Measurements from ENCODE around the gene SH3RF3.

SH3RF3 gene

DNA sequence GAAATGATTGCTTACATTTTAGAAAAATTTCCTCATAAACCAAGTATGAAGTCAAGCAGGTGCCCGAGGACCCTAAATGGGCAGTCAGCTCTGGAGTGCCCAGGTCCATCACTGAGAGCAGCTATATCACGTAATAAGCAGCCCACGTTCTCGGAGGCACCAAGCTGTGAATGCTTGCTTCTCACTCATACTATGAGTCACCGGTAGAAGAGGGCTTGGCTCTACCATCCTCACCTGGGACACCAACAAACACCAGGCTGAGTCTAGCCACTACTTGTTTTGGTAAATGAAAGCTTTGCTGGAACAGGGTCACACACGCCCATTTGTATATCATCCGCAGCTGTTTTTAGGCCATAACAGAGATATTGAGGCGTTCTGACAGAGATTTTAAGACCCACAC is 277.3 kb downstream of the SH3RF3 start:
- DNase-seq (ENCODE audit: low read depth in 4 of 4, low spot score in 1 of 4): no peak

DNA sequence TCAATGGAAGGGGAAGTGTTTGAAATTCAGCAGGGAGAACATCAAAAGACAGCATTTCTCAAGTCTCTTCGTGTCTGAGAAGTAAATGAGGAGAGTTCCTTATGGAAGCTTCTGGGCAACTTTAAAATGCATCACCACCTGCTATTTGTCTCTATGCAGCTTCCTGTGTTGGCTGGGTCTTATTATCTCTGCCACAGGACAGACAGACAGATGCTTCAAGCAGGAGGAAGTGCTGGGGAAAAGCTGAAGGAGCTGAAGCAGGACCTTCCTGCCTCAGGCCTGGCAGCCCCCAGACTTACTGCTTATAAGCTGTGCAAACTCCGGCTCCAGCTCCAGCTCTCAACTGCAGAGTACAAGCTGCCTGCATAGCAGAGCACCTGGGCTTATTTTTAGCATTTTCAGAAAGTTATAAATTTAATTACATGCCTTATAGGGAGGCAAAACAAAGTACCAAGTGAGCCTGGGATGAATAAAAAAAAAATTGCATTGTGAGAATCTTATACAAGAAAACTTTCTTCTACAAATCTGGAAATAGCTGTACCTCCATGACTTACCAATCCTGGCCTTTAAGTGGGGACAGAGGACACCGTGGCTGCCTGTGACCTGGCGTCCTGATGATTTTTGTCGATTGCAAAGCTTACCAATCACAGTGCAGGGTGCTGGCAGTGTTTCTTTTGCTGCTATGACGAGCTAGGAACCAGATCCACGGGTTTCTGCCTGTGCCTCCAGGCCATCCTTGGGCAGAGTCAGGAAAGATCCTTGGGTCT is 278.5 kb downstream of the SH3RF3 start:
- no peak for DNase-seq (ENCODE audit: low read depth in 4 of 4, low spot score in 1 of 4)

DNA sequence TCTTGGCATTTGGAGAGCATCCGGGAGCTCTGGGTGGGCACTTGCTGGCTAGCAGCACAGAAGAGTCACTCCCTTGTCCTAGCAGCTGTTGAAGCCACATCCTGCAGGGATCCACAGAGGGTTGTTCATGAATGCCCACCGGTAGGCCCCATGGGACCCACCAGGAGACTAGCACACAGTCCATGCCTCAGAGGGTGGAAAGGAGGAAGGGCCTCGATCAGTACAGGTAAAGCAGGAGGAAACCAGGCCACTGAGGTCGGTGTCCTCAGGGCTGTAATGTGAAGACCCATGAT is 279.0 kb downstream of the SH3RF3 start:
- DNase-seq (ENCODE audit: low read depth in 4 of 4, low spot score in 1 of 4): no peak

DNA sequence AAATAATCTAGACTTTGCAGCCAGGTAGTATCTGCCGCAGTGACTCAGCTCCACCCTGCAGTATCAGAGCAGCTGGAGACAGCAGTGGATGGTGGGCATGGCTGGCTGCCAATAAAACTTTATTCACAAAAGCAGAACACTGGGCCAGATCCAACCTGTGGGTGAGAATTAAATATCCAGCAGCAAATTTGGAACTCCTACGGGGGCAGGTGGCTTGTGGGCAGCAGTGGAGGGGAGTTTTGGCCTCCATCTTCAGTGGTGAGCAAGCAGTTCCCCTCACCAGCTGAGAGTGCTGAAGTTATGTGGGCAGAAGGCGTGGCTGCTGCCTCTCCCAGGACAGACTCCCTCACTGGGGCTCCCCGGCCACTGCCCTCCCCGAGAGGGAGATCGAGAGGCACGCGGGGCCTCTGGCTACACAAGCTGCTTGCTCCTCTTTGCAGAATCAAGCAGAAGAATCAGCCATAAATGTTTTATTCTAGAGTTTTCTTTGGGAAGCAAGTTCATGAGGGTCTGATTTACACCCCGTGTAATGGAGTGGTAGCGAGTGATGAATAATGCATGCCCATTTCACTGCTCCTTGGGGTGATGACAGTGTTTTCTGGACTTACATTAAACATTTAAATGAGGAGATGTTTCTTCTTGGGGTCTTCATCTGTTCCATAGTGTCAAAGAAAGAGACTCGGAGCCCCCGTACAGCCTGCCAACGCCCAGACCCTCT is 280.5 kb downstream of the SH3RF3 start:
- DNase-seq (ENCODE audit: low read depth in 4 of 4, low spot score in 1 of 4): no peak

DNA sequence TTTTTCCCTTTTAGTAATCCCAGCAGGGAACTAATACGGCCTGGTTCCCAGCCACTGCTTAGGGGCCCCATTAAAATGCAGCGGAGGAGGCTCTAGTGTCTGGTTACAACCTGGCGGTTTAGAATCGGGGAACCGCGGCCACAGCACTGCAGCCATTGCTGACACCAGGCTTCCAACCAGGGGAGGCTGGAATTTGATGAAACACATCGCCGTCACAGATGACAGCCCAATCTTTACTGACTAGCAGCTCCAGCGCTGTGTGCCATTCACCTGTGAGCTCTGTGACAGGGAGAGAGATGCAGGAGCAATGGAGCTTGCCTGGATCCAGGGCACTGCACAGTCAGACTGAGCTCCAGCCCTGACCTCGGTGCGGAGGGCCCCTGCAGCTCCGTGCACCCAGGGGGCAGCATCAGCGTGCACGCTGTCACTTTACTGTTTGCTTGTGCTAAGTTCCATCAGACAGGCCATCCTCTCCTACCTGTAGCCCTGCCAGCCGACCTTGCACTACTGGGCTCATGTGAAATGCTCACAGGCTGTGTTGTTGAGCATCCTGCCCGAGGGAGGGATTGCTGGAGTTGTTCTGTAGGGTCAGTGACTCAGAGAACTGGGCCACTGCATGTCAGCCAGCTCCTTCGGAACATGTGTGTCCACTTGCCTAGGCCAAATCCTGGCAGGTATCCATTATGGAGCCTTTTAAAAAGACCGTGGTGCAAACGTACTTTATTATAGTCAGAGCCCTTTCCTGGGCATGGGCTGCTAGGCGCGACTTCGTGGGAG is 281.2 kb downstream of the SH3RF3 start:
- no peak for DNase-seq (ENCODE audit: low read depth in 4 of 4, low spot score in 1 of 4)

DNA sequence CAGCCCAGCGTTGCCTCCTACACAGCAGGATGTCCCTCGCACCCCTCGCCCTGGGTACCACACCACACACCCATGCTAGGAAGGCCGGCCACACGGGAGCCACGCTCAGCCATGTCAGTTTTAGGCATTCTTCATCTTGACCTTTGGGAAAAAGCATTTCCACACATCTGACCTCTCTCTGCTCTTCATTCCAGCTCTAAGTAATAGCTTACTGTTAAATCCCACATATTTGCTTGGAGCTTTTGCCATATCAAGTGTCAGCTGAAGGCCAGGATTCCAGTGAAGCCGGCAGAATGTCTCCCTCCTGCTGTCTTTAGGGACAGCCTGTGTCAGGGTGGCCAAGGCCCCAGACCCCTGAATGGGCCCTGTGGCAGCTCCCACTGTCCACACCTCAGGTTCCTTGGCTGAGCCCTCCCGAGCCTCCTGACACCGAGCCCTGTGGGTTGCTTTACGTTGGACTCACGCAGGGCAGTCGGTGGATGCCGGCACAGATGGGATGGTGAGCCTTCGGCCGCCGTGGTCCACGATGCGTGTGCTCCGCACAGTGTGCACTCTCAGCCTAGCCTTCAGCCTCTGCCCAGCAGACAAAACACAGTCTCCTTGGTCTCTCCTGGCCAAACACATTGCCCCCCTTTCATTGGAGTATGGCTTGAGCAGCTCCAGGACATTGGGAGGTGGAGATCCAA is 282.8 kb downstream of the SH3RF3 start:
- no peak for DNase-seq (ENCODE audit: low read depth in 4 of 4, low spot score in 1 of 4)

DNA sequence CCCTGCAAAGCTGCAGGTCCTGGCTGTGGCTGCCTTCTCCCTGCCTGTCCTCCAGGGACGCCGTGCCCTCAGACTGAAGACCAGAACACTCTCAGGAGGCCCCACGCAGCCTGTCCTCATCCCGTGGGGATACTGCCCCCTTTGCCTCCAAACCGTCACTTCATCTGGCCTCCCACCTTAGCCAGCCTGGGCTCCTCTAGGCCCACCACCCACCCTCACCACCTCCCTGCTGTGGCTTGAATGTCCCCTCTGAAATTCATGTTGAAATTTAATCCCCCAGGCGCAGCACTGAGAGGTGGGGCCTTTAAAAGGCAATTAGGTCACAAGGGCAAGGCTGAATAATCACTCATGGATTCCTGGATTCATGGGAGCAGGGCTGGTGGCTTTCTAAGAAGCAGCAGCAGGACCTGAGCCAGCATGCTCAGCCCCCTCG is 286.6 kb downstream of the SH3RF3 start:
- no peak for DNase-seq (ENCODE audit: low read depth in 4 of 4, low spot score in 1 of 4)

DNA sequence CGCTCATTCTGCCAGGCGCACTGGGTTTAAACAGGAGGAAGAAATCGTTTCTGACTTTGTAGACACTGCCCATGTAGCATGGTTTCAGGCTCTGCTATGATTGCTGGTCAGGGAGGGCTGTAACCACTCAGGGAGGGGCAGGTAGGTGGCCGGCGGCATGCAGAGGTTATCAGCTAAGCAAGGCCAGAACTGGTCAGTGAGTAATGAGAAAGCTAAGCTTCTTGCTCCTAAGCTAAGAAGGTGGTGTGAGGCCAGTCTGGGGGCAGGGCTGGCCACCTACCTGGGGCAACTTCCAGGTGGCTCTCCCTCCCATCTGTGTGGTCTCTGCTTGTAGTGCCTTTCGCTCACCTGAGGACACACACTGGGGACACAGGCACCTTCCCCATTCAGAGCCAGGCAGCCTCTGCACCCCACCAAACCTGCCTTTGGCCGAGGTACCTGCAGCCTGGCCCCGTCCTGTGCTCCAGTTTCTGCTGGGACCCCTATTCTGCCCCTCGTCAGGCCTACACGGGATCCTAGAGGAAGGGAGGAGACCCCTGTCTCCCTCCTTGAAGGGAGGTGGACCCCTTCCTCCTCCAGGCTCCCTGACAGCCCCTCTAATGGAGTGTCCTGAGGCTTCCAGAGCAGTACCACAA is 288.8 kb downstream of the SH3RF3 start:
- DNase-seq (ENCODE audit: low read depth in 4 of 4, low spot score in 1 of 4): no peak

DNA sequence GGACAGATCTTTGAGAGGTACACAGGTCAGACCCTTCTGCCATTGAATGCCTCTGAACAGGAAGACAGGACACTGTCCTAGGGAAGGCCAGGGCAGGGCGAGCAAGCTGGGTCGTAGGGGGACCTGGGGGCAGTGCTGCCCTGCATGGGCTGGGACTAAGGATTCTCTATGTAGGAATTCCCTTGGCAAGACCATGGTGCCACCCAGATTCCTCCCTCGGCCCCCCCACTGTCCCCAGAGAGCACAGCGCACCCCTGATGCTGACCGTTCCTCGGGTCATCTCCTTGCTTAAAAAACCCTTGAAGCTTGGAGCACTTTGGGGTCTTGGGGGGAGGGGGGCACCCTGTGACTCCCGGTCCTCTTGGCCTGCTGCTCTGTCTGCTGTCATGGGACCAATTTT is 289.7 kb downstream of the SH3RF3 start:
- no peak for DNase-seq (ENCODE audit: low read depth in 4 of 4, low spot score in 1 of 4)

DNA sequence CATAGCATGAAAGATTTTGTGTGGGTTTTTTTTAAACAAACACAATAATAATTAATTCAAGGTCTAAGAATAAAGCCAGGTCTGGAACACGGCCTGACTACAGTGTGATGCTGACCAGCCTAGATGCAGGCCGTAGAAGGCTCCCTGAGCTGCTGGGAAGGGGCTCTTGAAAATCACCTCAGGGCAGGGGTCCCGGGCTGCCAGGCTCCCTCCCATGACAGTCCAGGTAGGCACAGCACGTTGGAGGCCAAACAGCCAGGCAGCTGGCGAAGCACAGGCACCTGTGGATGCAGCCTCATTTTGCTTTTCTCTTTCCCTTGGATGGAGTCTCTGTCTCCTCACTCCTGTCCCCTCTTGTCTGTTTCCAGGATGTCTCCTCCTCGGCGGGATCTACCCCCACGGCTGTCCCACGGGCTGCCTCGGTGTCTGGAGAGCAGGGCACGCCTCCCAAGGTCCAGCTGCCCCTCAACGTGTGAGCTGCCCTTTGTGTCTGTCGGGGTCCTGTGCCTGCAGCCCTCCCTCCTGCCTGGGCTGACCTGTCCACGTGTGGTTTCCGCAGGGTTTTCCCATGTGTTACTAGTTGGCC is 290.3 kb downstream of the SH3RF3 start:
- DNase-seq (ENCODE audit: low read depth in 4 of 4, low spot score in 1 of 4): no peak

DNA sequence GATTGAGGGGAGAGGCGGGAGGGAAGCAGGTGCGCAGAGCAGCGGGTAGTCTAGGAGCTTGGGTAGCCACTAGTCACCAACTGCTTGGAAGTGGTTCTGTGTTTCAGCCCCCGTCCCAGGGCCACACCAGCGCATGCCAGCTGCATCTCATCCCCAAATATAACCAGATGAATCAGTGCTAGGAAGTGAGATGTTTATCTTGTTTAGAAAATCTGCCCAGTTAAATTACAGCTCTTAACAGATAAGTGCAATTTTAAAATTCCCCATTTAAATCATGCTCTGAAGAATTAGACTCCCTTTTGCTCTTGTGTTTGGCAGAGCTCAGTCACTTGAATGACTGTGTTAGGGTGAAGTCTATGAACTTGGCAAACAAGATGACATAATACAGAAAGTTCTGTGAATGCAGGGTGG is 291.0 kb downstream of the SH3RF3 start:
- DNase-seq (ENCODE audit: low read depth in 4 of 4, low spot score in 1 of 4): no peak

DNA sequence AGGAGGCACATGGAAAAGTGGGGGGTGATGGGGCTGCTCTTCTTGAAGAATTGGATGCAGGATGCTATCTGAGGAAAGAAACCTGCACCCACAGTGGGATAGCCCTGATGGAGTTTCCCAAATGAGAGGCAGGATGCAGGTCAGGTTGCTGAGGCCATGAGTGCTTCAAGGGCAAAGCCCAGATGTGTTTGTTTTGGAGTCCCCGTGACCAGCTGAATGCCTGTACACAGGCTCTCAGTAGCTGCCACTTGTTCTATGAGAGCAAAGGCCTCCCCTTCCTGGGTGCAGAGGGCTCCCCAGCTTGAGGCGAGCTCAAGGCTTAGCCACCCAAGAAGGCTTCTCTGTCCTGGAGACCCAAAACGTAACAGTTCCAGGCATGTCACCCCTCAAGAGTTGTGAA is 292.1 kb downstream of the SH3RF3 start:
- no peak for DNase-seq (ENCODE audit: low read depth in 4 of 4, low spot score in 1 of 4)

DNA sequence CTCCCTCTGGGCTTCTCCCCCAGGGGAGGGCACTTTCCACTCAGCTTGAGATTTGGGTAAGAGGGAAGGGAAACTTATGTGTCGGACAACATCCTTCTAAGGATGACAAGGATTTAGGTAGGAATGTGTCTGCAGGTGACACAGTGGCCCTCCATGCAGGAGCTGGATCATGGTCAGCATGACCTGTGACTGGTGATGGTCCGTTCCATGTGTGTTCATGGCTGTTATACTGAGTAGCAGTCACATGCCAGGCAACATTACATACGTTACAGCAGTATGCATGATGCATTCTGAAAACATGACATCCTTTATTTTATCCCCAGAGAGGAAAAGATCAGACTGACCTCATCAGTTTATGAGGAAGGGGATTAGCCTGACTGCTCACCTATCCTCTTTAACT is 292.6 kb downstream of the SH3RF3 start:
- no peak for DNase-seq (ENCODE audit: low read depth in 4 of 4, low spot score in 1 of 4)

DNA sequence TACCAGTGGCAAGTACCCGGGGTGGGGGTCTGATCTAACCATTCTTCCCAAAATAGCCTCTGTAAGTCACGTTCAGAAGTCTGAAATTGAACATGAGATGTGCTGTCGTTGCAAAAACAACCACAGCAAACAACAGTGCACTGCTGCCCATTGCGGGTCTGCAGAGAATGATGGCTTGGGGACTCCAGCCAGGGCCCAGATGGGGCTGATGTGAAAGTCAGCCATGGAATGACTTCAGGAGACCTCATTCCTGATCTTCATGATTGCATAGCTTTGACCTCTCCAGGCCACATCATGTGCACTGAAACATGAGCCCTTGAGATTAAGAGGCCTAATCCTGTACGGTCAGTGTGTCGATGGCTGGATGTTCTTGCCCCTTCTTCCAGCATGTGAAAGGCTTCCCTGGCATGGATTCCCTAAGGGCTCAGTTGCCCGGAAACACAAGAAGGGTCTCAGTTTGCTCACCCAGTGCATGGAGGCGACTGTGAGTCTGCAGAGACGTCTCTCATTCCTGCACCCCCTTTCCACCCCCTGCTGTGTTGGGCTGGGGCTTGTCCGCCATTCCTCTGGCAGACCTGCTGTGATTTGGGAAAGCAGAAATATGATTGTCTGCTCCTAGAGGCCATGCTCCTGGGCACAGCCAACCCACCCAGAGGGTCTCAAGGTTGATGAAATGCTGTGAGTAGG is 293.2 kb downstream of the SH3RF3 start:
- DNase-seq (ENCODE audit: low read depth in 4 of 4, low spot score in 1 of 4): no peak

DNA sequence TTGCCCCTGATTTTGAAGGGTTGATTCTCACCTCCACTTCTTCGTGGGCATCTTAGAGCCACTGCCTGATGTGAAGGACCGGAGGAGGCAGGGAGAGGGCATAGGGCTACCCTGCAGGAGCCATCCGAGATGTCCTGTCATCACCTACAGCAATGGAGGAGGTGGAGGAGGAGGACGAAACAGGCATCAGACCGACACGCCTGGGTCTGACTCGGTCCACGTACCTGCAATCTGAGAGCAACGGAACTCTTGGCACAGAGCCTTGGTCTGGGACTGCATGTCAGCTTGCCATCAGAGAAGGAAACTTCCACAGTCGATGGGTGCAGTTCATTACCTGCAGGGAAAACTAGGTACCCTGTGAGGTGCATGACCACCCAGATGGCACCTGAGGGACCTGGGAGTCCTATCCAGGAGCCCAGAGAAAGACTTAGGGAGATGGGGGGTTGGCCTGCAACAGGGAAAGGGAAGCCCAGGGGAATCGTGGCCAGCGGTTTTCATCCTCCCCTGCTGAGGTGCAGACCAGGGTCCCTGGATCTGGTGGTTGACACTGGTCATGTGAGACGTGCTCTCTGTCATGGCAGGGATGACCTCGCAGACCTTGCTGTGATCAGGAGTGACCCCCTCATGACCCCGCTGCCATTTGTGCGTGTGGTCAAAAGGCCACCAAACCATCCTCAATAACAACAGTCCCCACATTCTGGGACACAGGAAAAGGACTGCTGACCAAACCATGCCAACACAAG is 293.9 kb downstream of the SH3RF3 start:
- no peak for DNase-seq (ENCODE audit: low read depth in 4 of 4, low spot score in 1 of 4)

DNA sequence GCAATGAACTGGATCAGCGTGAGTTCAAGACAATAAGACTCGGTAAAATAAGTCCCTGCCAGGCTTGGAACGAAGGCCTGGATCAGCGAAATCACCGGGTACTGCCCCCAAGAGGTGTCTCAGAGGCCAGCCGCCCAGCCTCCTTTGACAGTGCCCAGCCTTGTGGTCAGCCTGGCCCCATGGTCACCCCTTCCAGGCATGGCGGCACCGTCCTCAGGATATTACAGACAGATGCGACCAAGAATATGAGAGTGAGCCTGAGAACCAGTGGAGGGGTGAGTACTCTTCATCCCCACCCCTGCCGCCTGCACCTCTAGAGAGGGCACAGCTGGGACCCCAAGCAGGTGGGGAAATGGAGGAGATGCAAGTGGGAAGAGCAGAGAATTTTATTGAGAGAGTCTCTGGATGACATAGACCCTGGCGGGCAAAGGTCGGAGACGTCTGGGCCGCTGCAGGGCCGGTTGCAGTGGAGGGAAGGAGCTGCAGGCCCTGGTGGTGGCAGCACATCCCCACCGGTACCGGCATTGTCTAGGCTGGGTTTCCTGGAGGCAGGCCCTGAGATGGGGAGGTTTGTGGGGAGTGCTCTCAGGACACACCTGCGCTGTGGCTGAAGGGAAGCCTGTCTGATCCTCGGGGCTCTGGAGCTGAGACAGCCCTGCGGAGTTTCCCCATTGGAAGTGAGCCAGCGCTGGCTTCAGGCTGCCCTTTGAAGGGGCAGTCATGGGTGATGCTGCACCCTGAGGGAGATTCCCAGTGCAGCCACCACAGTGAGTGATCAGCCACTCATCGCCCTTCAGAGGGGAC is 294.8 kb downstream of the SH3RF3 start:
- DNase-seq (ENCODE audit: low read depth in 4 of 4, low spot score in 1 of 4): no peak

DNA sequence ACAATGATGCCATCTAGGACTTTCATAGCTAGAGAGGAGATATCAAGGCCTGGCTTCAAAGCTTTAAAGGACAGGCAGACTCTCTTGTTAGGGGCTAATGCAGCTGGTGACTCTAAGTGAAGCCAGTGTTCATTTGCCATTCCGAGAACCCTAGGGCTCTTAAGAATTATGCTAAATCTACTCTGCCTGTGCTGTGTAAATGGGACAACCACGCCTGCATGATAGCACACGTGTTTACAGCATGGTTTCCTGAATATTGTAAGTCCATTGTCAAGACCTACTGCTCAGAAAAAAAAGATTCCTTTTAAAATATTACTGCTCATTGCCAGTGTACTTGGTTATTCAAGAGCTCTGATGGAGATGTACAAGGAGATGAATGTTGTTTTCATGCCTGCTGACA is 296.4 kb downstream of the SH3RF3 start:
- DNase-seq (ENCODE audit: low read depth in 4 of 4, low spot score in 1 of 4): no peak

DNA sequence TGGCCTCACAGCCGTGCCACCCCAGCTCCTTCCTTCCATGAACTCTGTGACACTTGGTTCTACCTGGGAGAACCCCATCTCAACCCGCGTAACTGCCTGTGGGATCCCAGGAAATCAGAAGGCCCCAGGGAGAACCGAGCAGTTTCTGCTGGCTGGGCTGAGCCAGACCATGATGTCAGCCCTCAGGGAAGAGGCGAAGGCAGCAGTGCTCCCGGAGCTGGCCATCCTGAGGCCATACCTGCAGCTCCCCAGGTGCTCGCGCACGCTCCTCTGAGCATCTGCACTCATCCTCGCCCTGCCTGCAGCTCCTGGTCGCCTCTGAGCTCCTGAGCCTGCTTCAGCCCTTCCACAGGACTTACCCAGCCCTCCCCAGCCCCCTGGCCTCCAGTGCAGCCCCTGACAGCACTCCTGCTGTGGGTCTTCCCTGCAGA is 298.7 kb downstream of the SH3RF3 start:
- DNase-seq (ENCODE audit: low read depth in 4 of 4, low spot score in 1 of 4): no peak

DNA sequence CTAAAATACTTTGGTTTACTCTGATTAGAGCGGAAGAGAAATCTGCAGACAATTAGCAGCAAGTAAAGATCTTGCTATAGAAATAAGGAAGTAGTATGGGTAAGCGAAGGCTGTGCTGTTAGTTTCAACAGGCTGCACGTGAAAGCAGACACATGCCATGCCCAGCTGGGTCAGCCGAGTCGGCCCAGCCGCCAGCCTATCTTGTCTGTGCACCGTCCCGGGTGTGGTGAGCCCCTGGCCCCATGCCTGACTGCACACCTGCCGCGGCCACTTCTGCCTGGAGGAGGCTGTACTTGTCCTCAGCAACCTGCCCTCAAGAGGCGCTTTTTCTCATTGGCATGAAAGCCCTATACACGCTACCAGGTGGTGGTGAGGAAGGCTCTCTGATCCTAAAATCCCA is 299.3 kb downstream of the SH3RF3 start:
- no peak for DNase-seq (ENCODE audit: low read depth in 4 of 4, low spot score in 1 of 4)
